ENCODE results near the gene DOC2A. TPM values are rescaled to one million over a fixed set of nuclear protein-coding genes. Genes with fewer than 3 reads are reported as not detected.

Gene DOC2A
- total and polyA plus RNA-seq, 2 of the 4 experiments (the other 2 are of a cell fraction), result under 0.01 to 0.48 TPM

- BruUV-seq (replicated peaks), result TSS peak; percentile 63
- 5% methylated on average over 17 of the region's 75 CpGs; no CpG with 5 or more reads in 1 of the 2 experiments for WGBS, 2 experiments (ENCODE audit: extremely low coverage in 2 of 2, insufficient read length in 1 of 2)
- Histone ChIP-seq H3K23ac (ENCODE audit: low read depth, low read length) (peak within 1 kb of the TSS; percentile 99), H2BK15ac (ENCODE audit: low read depth, low read length) (no peak within 1 kb of the TSS), H3K36me3 (ENCODE audit: control insufficient read depth, insufficient read depth, low read length) (peaks cover 22% of the 10 kb centered on the region), H4K20me1 (ENCODE audit: insufficient read depth, low read length) (peaks cover 44% of the 10 kb centered on the region), H3K18ac (ENCODE audit: low read depth, low read length) (no peak within 1 kb of the TSS; the same call in 1 of the 2 replicates), H3K27me3 (ENCODE audit: control insufficient read depth, insufficient read depth, low read length) (no peaks in the 10 kb centered on the region), H2BK120ac (ENCODE audit: low read depth, low read length) (peak within 1 kb of the TSS; percentile 20; the same call in 1 of the 2 replicates), H4K8ac (ENCODE audit: low read depth in 2 of 2, low read length in 2 of 2) (peak within 1 kb of the TSS; percentile 68 to 98), H3K9me1 (ENCODE audit: insufficient read depth, low read length) (peaks cover 26% of the 10 kb centered on the region), H4K5ac (ENCODE audit: low read depth, low read length) (peak within 1 kb of the TSS; percentile 38; the same call in 1 of the 2 replicates), H3K9me3 (ENCODE audit: control insufficient read depth, insufficient read depth, low read length) (no peaks in the 10 kb centered on the region), H2BK5ac (ENCODE audit: low read depth, low read length, poor library complexity, severe bottlenecking) (peak within 1 kb of the TSS; percentile 79), H3K14ac (replicated peaks; ENCODE audit: low read depth, low read length) (peak within 1 kb of the TSS; percentile 99), H3K56ac (ENCODE audit: extremely low read depth, insufficient read depth, low read length) (peak within 1 kb of the TSS; percentile 81), H3K9ac (ENCODE audit: low read depth, low read length) (peak within 1 kb of the TSS; percentile 94), H2AFZ (replicated peaks; ENCODE audit: low read length, poor library complexity) (peak within 1 kb of the TSS; percentile 97), H2AK5ac (ENCODE audit: low read depth, low read length) (peak within 1 kb of the TSS; percentile 97), H3K4ac (ENCODE audit: low read depth, low read length) (peak within 1 kb of the TSS; percentile 97), H3K4me1 (ENCODE audit: control insufficient read depth, insufficient read depth, low read length) (peaks cover 13% of the 10 kb centered on the region; the same call in 1 of the 2 replicates), H3K4me2 (ENCODE audit: low read depth, low read length) (peak within 1 kb of the TSS; percentile 91), H4K91ac (ENCODE audit: insufficient read depth, low read depth, low read length) (peak within 1 kb of the TSS; percentile 88), H3K4me3 (ENCODE audit: insufficient read depth, low read depth, low read length) (peak within 1 kb of the TSS; percentile 69), H2AK9ac (replicated peaks; ENCODE audit: low read depth, low read length, poor library complexity) (peak within 1 kb of the TSS; percentile 99), H3K27ac (ENCODE audit: insufficient read depth, low read length) (peak within 1 kb of the TSS; percentile 92), H3K79me1 (ENCODE audit: low read depth in 1 of 2, low read length in 2 of 2) (peaks cover 0 to 49% of the 10 kb centered on the region in 2 experiments), H2BK20ac (ENCODE audit: low read depth, low read length) (no peak within 1 kb of the TSS)
- in situ Hi-C loops (cut with MboI; ENCODE audit: low sequenced_read_pairs), result no loop called here
- peak; percentile 99 for ATAC-seq (ENCODE audit: low read depth)
- ChIA-PET CTCF (interaction anchor here (1.1 to 1.3 kb wide), 2 partner anchors 11 to 12 kb away, joined by 3 read pairs; partner anchors contain the start of gene TMEM219), POLR2A (ENCODE audit: unreplicated experiment) (interaction anchor here (1.1 to 1.3 kb wide), 3 partner anchors 11 to 23 kb away, joined by 4 to 8 read pairs (median 5); partner anchors contain the start of gene TMEM219)
- DNase-seq, result peak; percentile 99
- dilution Hi-C loops (cut with HindIII; ENCODE audit: low sequenced_read_pairs, unreplicated experiment), result no loop called here
- intact Hi-C loops (cut with micrococcal nuclease), result loop anchor here (1.0 to 5.0 kb wide), 3 partner anchors 46 to 111 kb away; partner anchors contain the start of genes ASPHD1, CDIPT and KCTD13
- TF ChIP-seq RFX5 (IDR thresholded peaks at IDR 0.05; ENCODE audit: low read depth, low read length), result peak; percentile 93
- no peak for TF ChIP-seq CHD1 (IDR thresholded peaks at IDR 0.05; ENCODE audit: low read depth, low read length)
- no peak for TF ChIP-seq CEBPB (IDR thresholded peaks at IDR 0.05; ENCODE audit: low read depth, low read length)
- peak; percentile 96 for TF ChIP-seq MAZ (IDR thresholded peaks at IDR 0.05; ENCODE audit: borderline replicate concordance, low read depth, low read length)
- no peak for TF ChIP-seq RCOR1 (IDR thresholded peaks at IDR 0.05; ENCODE audit: insufficient replicate concordance, low read length)
- TF ChIP-seq MAFK (IDR thresholded peaks at IDR 0.05; ENCODE audit: low read depth, low read length), result no peak
- TF ChIP-seq, protein P1, sequence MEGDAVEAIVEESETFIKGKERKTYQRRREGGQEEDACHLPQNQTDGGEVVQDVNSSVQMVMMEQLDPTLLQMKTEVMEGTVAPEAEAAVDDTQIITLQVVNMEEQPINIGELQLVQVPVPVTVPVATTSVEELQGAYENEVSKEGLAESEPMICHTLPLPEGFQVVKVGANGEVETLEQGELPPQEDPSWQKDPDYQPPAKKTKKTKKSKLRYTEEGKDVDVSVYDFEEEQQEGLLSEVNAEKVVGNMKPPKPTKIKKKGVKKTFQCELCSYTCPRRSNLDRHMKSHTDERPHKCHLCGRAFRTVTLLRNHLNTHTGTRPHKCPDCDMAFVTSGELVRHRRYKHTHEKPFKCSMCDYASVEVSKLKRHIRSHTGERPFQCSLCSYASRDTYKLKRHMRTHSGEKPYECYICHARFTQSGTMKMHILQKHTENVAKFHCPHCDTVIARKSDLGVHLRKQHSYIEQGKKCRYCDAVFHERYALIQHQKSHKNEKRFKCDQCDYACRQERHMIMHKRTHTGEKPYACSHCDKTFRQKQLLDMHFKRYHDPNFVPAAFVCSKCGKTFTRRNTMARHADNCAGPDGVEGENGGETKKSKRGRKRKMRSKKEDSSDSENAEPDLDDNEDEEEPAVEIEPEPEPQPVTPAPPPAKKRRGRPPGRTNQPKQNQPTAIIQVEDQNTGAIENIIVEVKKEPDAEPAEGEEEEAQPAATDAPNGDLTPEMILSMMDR (conservative IDR thresholded peaks at IDR 0.05; ENCODE audit: low read depth, low read length), result no peak
- no peak for TF ChIP-seq ELK1 (IDR thresholded peaks at IDR 0.05; ENCODE audit: borderline replicate concordance, low read depth, low read length)
- TF ChIP-seq MXI1 (IDR thresholded peaks at IDR 0.05; ENCODE audit: borderline replicate concordance, low read depth, low read length), result peak; percentile 95
- no peak; the same call in 1 of the 2 replicates for TF ChIP-seq RAD21 (IDR thresholded peaks at IDR 0.05; ENCODE audit: low read length)
- no peak for TF ChIP-seq NFE2L2 (IDR thresholded peaks at IDR 0.05; ENCODE audit: low read depth, low read length)
- no peak for TF ChIP-seq FOS (IDR thresholded peaks at IDR 0.05; ENCODE audit: low read depth, low read length)
- peak; percentile 83 for TF ChIP-seq POLR2A (IDR thresholded peaks at IDR 0.05; ENCODE audit: low read depth, low read length)
- no peak for TF ChIP-seq SMC3 (IDR thresholded peaks at IDR 0.05; ENCODE audit: low read depth, low read length)
- TF ChIP-seq BHLHE40 (IDR thresholded peaks at IDR 0.05; ENCODE audit: low read depth, low read length), result no peak
Observed at GRCh38 chr16:29973384-29974246, 37.2 kb downstream of the DOC2A start, which contains the start of gene TAOK2. TAOK2 (plus strand) TSS chr16:29973868; CDS start chr16:29977773, 3,905 bp downstream.

Measured in IMR-90 (cell line).